Stomach smooth muscle (tissue), 2 donors: ENCODE measurements around the gene HCAR3.

Experiments used
- H3K27ac ChIP-seq: one replicate; pipeline ENCODE4 v1.7.0; 2013; ENCODE audit warnings: mild to moderate bottlenecking, low read length, inconsistent platforms
- H3K27me3 ChIP-seq, 2 donors: one replicate each; pipeline ENCODE4 v1.7.0; 2013; ENCODE audit warnings: low read length in 2 of 2; ENCODE audit not compliant: insufficient read depth in 2 of 2, control insufficient read depth in 1 of 2
- H3K36me3 ChIP-seq, 2 donors: one replicate each; pipeline ENCODE4 v1.7.0; 2013; ENCODE audit warnings: low read length in 2 of 2; ENCODE audit not compliant: control insufficient read depth in 2 of 2, insufficient read depth in 2 of 2
- H3K4me1 ChIP-seq: one replicate; pipeline ENCODE4 v1.7.0; 2013; ENCODE audit warnings: low read length; ENCODE audit not compliant: control insufficient read depth, insufficient read depth
- H3K4me3 ChIP-seq, 2 donors: one replicate each; pipeline ENCODE4 v1.7.0; 2013; ENCODE audit warnings: low read length in 2 of 2
- H3K9ac ChIP-seq, 2 donors: one replicate each; pipeline ENCODE4 v1.7.0; 2013; ENCODE audit warnings: low read length in 2 of 2, mild to moderate bottlenecking in 1 of 2
- H3K9me3 ChIP-seq, 2 donors: one replicate each; pipeline ENCODE4 v1.7.0; 2013; ENCODE audit warnings: low read length in 2 of 2; ENCODE audit not compliant: control insufficient read depth in 2 of 2
- donor health status: healthy.
- donor health status: Pancreatic carcinoma.

The HCAR3 gene

DNA sequence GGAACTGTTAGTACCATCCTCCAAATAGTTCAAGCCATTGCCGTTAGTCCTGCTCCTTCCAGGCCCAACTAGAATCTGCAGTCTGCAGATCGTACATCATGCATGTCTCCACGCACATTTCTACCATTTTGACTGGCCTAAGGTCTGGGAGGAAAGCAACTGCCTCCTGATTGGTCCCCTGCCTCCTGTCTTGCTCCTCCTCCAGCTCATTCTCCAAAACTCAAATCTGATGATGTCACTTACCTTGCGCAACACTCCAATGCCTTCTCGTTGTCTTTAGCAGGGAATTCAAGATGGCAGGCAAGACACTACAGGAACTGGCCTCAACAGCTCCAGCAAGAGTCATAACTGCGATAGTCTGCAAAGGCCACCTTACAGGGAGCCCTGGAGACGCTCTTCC lies 23.7 kb upstream of the HCAR3 start:
- no peaks in the 10 kb centered on the region for H3K36me3 ChIP-seq
- H3K9me3 ChIP-seq, result no peaks in the 10 kb centered on the region
- no peak overlapping the region for H3K27ac ChIP-seq
- H3K9ac ChIP-seq, result no peak overlapping the region
- H3K4me3 ChIP-seq, result no peak overlapping the region
- H3K4me1 ChIP-seq, result no peaks in the 10 kb centered on the region
- no peaks in the 10 kb centered on the region for H3K27me3 ChIP-seq

DNA sequence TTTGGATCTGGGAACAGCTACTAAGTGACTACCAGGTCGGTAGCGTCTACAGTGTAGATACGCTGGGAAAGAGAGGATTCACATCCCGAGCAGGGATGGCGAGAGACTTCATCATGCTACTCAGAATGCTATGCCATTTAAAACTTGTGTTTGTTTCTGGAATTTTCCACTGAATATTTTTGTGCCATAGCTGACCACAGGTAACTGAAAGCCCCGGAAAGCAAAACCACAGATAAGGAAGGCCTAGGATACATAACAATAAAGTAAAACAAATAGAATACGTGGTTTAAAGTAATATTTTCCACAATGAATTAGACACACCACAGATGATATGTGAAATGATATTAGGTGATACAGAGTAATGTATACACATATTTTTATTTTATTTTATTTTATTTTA lies 22.0 kb upstream of the HCAR3 start:
- Histone ChIP-seq H3K9ac (no peak overlapping the region), H3K36me3 (no peaks in the 10 kb centered on the region), H3K9me3 (no peaks in the 10 kb centered on the region), H3K27me3 (no peaks in the 10 kb centered on the region), H3K27ac (no peak overlapping the region), H3K4me1 (no peaks in the 10 kb centered on the region), H3K4me3 (no peak overlapping the region)

DNA sequence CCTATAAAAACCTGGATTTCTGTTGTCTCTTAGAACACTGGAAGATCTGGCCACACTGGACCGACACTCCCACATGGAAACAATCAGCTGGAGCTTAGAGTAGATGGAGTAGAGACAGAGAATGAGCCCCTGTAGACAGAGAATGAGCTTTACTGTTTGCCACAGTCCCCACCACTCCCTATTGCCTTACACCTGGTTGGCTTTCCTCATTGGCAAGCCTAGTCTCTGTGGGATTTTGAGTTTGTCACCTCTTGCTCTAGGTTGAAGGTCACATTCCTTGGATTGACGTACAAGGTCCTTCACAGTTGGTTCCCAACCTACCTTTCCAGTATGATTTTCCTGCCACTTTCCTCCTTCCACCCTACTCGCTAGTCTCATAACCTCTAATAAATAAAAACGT lies 16.0 kb upstream of the HCAR3 start:
- Histone ChIP-seq H3K9ac (no peak overlapping the region), H3K4me3 (no peak overlapping the region), H3K27ac (no peak overlapping the region), H3K9me3 (no peaks in the 10 kb centered on the region), H3K4me1 (no peaks in the 10 kb centered on the region), H3K27me3 (peaks cover 0 to 2% of the 10 kb centered on the region in 2 donors), H3K36me3 (no peaks in the 10 kb centered on the region)

DNA sequence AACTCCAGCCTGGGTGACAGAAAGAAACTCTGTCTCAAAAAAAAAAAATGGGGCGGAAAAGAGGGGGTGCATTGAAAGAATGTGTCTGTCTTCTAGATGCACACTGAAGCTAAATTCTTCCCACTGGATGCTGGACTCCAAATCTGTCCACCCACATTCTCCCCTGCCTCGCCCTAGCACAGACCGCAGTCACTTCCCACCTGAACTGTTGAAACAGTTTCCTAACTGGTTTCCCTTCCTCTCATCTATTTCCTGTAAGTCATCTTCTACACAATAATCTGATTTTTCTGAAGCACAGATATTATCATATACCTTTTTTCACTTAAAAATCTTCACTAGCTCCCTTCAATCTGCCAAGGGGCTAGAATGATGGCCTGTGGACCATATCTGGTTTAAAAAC lies 15.6 kb upstream of the HCAR3 start:
- Histone ChIP-seq H3K27ac (no peak overlapping the region), H3K9ac (no peak overlapping the region), H3K27me3 (peaks cover 0 to 2% of the 10 kb centered on the region in 2 donors), H3K9me3 (no peaks in the 10 kb centered on the region), H3K4me1 (no peaks in the 10 kb centered on the region), H3K4me3 (no peak overlapping the region), H3K36me3 (no peaks in the 10 kb centered on the region)

DNA sequence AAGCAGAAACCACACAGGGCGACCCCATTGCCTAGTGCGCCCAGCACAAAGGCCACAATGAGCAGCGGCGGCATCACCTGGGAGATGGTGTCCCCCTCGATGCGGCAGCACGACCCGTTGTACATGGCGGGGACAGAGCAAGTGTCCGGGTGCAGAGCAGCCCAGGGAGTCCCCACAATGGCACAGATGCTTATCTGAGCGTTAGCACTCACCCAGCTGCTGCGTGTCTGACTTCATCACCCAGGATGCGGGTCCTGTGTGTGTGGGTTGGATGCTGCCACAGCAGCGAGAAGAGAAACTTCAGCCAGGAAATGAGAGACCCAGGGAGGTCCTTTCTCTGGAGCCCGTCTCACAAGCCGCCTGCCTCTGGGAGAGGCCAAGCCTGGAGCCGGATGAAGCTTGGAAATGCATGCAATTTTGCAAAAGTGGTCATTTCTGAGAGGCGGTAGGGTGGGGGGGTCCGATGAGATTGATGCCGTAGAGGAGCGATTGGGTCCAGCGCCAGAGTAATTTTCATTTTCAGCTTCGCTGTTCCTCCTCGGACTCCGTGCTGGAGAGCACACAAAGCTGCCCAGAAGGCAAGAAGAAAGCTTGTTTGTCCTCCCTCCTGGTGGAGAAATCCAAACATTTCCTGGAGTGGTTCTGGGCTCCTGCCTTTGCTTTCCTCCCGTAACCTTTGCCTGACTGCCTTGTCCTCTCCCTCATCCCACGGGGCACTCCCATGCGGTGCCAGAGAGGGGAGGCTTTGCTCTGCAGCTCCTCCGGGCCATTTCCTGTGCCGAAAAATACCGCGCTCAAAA lies 13.8 kb upstream of the HCAR3 start, which contains the start of gene HCAR1:
HCAR1 (minus strand) TSS at position 630 of the 800 bp plus-strand sequence; CDS start at position 125, 505 bp downstream.
- no peaks in the 10 kb centered on the region for H3K36me3 ChIP-seq
- peak within 1 kb of the TSS in 1 of 2 donors; percentile 29 for H3K4me3 ChIP-seq
- no peaks in the 10 kb centered on the region for H3K9me3 ChIP-seq
- H3K27me3 ChIP-seq, result peaks cover 0 to 2% of the 10 kb centered on the region in 2 donors
- no peaks in the 10 kb centered on the region for H3K4me1 ChIP-seq
- no peak within 1 kb of the TSS for H3K27ac ChIP-seq
- H3K9ac ChIP-seq, result no peak within 1 kb of the TSS

DNA sequence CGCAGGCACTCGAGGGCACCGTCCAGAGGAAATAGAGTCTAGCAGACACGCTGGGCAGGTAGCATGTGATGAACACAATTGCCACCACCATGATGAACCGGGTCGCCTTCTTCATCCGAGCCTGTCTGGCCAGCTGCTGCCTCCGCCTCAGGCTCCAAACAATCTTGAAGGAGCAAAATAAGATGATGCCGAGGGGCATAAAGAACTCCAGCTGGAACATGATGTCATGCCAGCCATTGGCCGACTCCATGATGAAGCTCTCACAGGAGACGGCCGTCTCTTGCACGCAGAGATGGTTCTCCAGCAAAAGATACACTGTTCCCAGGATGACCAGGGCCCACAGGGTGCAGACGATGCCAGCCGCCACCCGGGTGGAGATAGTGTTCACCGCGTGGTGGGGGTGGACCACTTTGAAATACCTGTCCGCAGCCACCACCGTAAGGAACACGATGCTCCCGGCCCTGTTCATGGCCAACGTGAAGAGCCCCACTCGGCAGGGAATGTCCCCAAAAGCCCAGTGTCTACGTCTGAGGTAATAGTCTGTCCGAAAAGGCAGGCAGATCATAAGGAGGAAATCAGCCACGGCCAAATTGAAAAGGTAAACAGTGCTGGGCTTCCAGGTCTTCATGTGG lies 13.1 kb upstream of the HCAR3 start:
- Histone ChIP-seq H3K4me1 (no peaks in the 10 kb centered on the region), H3K27ac (no peak overlapping the region), H3K4me3 (no peak overlapping the region), H3K9me3 (no peaks in the 10 kb centered on the region), H3K9ac (no peak overlapping the region), H3K36me3 (no peaks in the 10 kb centered on the region), H3K27me3 (peaks cover 0 to 2% of the 10 kb centered on the region in 2 donors)

DNA sequence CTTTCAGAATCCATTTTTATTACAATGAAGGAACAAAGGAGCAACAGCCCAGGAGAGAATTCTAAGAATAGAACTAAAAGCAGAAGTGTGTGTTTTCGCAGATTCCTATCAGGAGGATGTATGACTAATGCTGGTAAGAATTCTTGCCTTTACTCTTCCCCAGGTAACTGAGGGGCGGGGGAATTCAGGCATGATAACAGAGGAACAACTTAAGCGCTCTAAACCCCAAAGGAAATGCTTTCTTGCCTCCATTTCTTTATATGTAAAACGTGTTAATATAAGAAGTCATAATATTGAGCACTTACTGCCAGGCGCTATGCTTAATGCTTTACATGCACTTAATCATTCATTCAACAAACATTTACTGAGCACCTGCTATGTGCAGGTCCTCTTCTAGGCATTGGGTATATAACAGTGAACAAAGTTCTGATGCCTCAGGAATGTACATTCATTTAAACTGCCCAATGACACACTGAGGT lies 9.5 kb upstream of the HCAR3 start:
- H3K4me3 ChIP-seq, result no peak overlapping the region
- H3K36me3 ChIP-seq, result no peaks in the 10 kb centered on the region
- H3K9me3 ChIP-seq, result no peaks in the 10 kb centered on the region
- H3K4me1 ChIP-seq, result no peaks in the 10 kb centered on the region
- H3K27me3 ChIP-seq, result peaks cover 0 to 2% of the 10 kb centered on the region in 2 donors
- H3K9ac ChIP-seq, result no peak overlapping the region
- H3K27ac ChIP-seq, result no peak overlapping the region

DNA sequence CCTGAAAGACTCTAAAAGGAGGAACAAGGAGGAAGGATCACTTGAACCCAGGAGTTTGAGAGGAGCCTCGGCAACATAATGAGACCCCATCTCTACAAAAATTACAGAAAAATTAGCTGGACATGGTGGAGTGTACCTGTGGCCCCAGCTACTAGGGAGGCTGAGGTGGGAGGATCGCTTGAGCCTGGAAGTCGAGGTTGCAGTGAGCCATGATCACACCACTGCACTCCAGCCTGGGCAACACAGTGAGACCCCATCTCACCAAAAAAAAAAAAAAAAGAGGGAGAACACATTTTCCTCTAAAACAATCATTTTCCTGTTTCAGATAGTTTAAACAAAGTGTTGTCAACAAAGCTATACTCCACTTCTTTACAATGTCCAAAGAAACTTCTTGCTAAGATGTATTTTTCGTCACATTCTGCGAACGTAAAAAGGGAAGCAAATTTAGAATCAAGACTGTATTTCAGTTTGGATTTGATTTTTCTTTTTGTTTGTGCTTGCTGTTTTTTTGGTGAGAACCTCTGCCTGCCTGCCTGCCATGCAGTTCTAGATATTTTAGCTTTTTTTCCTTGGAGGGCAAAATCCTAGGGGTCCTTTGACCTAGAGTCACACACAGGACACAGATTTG lies 9.0 kb upstream of the HCAR3 start:
- Histone ChIP-seq H3K4me3 (no peak overlapping the region), H3K9me3 (no peaks in the 10 kb centered on the region), H3K4me1 (no peaks in the 10 kb centered on the region), H3K36me3 (no peaks in the 10 kb centered on the region), H3K27me3 (peaks cover 0 to 2% of the 10 kb centered on the region in 2 donors), H3K9ac (no peak overlapping the region), H3K27ac (no peak overlapping the region)

DNA sequence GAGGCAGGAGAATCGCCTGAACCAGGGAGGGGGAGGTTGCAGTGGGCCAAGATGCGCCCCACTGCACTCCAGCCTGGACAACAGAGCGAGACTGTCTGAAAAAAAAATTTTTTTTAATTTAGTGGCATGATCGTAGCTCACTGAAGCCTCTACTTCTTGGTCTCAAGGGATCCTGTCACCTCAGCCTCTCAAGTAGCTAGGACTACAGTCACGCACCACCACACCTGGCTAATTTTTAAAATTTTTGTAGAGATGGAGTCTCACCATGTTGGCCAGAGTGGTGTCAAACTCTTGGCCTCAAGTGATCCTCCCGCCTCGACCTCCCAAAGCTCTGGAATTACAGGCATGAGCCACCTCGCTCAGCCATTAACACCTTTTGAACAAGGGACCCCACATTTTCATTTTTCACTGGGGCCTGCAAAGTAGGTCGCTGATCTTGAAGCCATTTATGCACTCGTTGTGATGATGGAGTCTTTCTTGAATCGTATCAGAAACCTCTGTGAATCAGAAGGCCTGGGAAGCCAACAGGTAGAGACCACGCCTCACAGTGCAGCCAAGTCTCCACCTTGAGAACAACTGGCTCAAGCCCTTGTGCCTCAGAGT lies 8.1 kb upstream of the HCAR3 start:
- Histone ChIP-seq H3K9me3 (no peaks in the 10 kb centered on the region), H3K9ac (no peak overlapping the region), H3K27ac (no peak overlapping the region), H3K4me1 (no peaks in the 10 kb centered on the region), H3K27me3 (no peaks in the 10 kb centered on the region), H3K4me3 (no peak overlapping the region), H3K36me3 (no peaks in the 10 kb centered on the region)

DNA sequence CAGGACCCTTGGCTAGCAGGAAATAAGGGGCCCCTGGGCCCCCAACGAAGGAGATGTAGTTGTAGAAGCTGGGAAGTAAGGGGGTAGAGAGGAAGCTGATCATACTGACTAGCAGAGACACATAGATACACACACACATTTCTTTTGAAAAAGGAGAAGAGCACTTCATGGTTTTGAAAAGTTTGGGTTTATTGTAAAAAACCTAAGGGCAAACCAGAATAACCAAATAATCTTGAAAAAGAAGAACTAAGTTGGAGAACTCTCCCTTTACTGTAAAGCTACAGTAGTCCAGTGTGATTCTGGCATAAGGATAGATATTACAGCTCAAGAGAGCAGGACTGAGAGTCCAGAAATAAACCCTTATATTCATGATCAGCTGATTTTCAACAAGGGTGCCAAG lies 5.8 kb upstream of the HCAR3 start:
- no peaks in the 10 kb centered on the region for H3K4me1 ChIP-seq
- no peaks in the 10 kb centered on the region for H3K9me3 ChIP-seq
- H3K4me3 ChIP-seq, result no peak overlapping the region
- H3K9ac ChIP-seq, result no peak overlapping the region
- H3K27ac ChIP-seq, result no peak overlapping the region
- no peaks in the 10 kb centered on the region for H3K27me3 ChIP-seq
- no peaks in the 10 kb centered on the region for H3K36me3 ChIP-seq
